H54 (cell line): Measurements from ENCODE around the gene ZNF71.
"Not testable (repeated sequence)": the region's sequence is repeated elsewhere in the genome, so short reads cannot be mapped to it uniquely, and the experiment has no call there.

ENCODE experiments used
- DNase-seq: peaks from one replicate; pipeline ENCODE4 v3.0.0; 2011; ENCODE audit warnings: low spot score, mixed read lengths; ENCODE audit not compliant: insufficient read length
- FAIRE-seq: peaks from 3 replicates; lab custom pipeline; 2011; peaks lifted over from hg19 to GRCh38; lab: Jason Lieb, UNC
- POLR2A ChIP-seq: IDR thresholded peaks from 2 replicates; pipeline ENCODE4 v1.6.1; 2011; ENCODE audit warnings: low read depth, mild to moderate bottlenecking, low read length

The ZNF71 gene

DNA sequence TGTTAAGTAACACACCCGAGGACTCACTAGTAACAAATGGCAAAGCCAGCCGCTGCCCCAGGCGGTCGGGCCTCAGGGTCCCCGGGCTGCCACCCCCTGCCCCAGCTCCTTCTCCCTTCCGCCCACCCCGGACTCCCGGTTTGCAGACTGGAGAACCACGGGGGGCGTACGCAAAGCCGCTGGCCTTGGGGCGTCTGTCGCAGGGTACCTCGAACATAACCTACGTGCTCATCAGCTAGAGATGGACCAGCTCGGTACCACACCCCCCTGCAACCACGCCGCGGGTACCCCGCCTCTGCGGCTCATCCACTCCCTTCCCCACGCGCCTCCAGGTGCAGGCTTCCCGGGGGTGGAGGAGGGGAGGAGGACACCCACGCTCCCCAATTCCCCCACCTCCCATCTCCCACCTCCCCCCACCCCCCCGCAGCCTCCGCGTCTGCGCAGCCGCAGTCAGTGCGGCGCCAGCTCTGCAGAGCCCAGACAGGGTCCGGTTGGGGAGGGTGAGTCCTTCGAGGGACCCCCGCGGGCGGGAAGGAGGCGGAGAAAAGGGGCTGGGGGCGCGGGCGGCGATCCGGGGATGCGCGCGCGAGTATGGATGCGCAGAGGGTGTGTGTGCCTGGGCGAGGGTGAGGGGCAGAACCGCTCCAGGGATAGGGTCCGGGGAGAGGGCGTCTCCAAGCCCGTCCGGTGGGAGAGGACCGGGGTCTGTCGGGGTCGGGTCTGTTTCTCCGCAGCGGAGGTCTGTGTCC is 47.8 kb downstream of the ZNF71 start, which contains the start of gene SMIM17:
Gene SMIM17, plus strand, starts transcription at position 449 of the 749 bp plus-strand sequence. CDS start 2,509 bp downstream, outside the sequence.
- DNase-seq (no peak), FAIRE-seq (no peak)
- TF ChIP-seq POLR2A: no peak

DNA sequence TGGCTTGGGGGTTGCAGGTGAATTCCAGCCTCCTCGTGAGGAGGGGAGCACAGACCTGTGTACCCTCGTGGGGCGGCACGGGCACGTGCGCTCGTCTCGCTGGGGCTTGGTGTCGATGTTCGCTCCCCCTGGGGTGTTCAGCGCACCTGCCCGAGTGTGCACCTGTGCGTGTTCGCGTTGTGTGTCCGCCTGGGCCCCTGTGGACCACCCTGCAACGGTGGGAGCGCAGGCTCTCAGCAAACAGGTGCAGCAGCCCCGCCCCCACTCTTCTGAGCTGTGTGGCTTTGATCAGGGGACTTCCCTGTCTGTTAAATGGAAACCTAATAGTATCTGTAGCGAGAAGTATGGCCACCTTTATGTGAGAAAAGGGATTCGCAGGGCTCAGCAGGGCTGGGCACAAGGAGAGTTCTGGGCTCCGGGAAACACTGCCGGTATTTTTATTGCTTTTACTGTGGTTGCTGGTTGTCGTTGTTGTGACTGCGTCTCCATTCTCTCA is 48.4 kb downstream of the ZNF71 start:
- no peak for TF ChIP-seq POLR2A
- DNase-seq (no peak), FAIRE-seq (no peak)

DNA sequence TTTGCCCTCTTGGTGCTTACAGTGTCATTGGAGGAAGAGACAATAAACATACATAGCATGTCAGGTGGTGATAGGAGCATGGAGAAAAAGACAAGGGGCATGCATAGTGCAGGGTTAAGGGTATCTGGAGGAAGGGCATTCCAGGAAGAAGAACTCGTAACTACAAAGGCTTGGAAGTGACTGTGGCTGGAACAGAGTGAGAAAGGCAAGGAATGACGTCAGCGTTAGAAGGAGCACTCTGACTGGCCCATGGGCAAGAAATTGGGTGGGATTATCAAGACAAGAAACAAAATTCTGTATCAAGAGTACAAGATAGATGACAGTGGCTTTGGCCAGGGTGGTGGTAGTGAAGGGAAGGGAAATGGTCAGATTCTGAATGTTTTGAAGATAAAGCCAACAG is 59.0 kb downstream of the ZNF71 start:
- FAIRE-seq: no peak
- no peak for TF ChIP-seq POLR2A
- no peak for DNase-seq

DNA sequence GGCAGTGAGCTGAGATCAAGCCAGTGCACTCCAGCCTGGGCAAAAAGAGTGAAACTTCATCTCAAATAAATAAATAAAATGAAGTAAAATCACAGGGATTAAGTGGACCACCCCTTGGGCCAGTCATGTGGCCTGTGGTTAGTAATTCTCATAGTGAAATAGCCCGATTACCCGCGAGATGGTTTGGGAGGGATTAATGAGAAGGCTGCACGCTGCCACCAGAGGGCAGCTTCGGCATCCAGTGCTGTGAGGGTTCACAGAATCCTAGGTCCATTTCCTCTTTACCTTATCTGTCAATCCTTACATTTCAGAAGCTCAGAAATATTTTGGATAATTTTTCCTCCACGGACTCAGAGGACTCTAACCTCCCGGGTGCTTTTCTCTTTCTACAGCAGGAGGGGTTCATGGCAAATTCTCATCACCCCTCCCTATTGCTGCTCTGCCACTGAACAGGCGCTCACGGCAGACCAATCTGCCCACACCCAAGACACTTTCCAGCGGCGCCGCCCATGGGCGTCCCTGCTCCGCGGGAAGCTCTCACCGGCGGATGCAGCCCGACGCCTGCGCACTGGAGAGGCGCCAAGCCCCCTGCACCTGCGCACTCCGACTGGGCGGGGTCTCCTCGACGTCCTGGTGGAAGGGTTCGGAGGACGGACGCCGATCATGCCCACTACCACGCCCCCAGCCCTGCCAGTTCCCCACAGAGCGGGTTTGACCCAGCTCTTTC is 65.4 kb downstream of the ZNF71 start:
- FAIRE-seq (no peak), DNase-seq (peak; percentile 46)
- TF ChIP-seq POLR2A: no peak

DNA sequence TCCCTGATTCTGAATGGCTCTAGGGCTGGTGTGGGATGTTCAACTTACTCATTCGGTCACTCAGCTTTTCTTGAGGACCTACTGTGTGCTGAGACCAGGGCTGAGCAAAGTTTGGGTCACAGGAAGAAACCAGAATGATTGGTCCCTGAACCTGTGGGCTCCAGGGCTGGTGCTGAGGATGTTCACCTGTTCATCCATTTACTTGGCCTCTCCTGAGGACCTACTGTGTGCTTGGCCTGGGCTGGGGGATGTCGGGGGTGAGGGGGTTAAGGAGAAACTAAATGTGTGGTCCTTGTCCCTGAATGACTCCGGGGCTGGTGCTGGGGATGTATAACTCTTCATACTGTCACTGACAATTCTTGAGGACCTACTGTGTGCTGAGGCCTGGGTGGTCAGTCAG is 66.1 kb downstream of the ZNF71 start:
- TF ChIP-seq POLR2A: no peak
- FAIRE-seq: no peak
- DNase-seq: no peak

DNA sequence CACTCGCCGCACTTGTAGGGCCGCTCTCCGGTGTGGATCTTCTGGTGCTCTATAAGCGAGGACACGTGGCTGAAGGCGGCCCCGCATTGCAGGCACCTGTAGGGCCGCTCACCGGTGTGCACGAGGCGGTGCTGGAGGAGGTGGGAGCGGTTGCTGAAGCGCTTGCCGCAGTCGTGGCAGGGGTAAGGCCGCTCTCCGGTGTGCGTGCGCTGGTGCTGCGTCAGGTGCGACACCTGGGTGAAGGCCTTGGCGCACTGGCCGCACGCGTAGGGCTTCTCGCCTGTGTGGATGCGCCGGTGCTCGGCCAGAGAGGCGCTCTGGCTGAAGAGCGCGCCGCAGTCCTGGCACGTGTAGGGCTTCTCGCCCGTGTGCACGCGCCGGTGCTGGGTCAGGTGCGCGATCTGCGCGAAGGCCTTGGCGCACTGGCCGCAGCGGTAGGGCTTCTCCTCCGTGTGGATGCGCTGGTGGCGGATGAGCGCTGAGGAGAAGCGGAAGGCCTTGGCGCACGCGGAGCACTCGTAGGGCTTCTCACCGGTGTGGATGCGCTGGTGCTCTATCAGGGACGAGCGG is 68.9 kb downstream of the ZNF71 start:
- no peak for TF ChIP-seq POLR2A
- no peak for FAIRE-seq
- DNase-seq: no peak

DNA sequence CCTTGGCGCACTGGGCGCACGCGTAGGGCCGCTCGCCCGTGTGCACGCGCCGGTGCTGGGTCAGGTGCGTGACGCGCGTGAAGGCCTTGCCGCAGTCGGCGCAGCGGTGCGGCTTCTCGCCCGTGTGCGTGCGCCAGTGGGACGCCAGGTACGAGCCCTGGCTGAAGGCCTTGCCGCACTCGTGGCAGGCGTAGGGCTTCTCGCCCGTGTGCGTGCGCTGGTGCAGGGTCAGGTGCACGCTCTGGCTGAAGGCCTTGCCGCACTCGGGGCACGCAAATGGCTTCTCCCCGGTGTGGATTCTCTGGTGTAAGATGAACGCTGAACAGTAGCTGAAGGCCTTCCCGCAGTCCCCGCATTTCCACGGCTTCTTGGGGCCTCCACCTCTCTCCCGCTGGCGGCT is 69.4 kb downstream of the ZNF71 start:
- DNase-seq (no peak), FAIRE-seq (no peak)
- no peak for TF ChIP-seq POLR2A

DNA sequence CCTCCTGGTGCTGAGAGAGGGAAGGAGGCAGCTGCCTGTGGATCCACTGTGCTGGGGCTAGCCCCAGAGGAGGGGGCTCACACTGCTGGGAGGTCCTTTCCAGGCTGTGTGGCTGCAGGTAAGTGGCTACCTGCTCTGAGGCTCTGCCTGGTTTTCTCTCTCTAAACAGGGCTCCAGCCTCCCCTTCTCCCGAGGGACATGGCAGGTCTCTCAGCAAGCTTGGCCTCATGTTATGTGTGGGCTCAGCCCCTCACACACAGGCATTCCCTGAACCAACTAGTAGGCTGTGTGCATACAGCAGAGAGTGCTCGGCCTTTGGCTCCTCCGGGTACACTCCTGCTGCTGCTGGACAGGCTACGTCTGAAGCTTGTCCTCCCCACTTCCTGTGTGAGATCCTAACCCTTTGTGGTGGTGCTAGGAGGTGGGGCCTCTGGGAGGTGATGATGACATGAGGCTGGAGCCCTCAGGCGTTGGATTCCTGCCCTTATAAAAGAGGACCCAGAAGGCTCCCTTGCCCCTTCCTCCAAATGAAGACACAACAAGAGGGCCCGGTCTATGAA is 72.3 kb downstream of the ZNF71 start:
- DNase-seq (no peak), FAIRE-seq (no peak)
- TF ChIP-seq POLR2A: no peak

DNA sequence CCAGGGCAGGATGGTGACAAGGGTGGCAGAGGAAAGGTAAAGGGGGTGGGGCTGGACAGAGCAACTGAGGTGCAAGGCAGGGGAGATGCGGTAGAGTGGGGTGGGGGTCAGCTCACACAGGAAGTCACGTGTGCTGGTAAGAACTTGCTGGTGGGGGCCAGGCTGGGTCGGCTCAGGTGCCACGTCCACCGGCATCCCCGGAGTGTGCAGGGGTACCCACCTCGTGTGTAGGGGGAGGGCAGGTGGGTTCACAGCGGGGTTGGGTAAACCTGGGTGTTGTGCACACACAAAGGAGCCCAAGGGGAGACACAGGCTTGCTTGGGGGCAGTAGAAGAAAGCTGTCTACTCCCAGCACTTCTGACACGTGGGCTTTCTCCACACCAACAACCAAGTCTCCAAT is 73.6 kb downstream of the ZNF71 start:
- no peak for DNase-seq

DNA sequence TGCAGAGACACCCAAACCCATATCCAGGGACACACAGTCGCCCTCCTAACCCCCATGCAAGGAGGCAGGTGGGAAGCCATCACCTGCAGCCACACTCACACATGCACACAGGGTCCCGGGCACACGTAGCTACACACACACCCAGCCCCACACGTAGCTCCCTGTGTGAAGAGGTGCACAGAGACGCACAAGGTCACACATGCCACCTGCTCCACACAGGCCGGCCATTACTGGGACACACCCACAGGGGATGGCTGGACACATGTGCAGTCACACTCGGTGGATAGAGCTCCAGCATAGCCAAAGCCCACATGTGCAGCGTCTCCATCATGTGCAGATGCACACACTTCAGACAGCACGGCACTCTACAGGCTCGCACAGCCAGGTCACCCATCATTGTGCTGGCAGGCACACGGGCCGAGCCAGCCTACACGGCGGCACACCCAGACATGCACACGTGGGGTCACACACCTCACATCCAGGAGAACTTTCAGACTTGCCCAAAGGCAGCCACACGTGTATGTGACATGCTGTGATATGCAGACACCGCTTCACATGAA is 75.4 kb downstream of the ZNF71 start:
- TF ChIP-seq POLR2A: no peak
- DNase-seq (no peak), FAIRE-seq (no peak)

More for the DNA sequence above, 73.6 kb downstream of the ZNF71 start:
- no peak for FAIRE-seq
- no peak for TF ChIP-seq POLR2A

DNA sequence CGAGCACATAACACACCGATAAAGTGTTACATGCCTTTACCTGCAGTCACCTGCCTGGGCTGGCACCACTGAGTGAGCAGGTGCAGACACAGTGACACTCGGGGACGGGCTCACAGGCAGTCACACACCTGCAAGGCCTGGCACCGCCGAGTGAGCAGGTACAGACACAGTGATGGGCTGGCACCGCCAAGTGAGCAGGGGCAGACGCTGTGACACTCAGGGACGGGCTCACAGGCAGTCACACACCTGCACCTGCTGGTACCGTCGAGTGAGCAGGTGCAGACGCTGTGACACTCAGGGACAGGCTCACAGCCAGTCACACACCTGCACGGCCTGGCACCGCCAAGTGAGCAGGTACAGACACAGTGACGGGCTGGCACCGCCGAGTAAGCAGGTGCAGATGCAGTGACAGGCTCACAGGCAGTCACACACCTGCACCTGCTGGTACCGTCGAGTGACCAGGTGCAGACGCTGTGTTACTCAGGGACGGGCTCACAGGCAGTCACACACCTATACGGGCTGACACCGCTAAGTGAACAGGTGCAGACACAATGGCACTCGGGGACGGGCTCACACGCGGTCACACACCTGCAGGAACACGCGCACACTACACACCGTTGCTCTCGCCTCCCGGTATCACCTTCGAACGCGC is 76.0 kb downstream of the ZNF71 start:
- FAIRE-seq (no peak), DNase-seq (no peak)
- no peak for TF ChIP-seq POLR2A

DNA sequence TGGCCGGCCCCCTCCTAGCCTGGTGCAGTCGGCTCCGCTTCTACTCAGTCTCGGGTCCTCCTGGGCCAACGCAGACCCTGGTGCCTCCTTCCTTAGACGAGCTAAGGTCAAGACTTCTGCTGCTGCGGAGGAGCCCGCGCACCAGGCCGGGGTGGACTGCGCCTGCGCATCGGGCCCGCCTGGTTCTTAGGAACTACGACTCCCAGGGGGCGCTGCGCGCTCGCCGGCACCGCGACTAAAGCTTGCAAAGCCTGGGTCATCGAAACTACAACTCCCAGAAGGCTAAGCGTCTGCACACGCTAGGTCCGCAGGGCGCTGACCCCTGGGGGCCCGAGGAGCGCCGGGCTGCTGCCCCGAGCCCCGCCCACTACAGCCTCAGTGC is 76.5 kb downstream of the ZNF71 start, which contains the start of gene ZNF835:
Gene ZNF835, minus strand, starts transcription at position 145 of the 382 bp plus-strand sequence. CDS start 6,559 bp downstream, outside the sequence.
- no peak for DNase-seq
- no peak for FAIRE-seq
- TF ChIP-seq POLR2A: no peak

DNA sequence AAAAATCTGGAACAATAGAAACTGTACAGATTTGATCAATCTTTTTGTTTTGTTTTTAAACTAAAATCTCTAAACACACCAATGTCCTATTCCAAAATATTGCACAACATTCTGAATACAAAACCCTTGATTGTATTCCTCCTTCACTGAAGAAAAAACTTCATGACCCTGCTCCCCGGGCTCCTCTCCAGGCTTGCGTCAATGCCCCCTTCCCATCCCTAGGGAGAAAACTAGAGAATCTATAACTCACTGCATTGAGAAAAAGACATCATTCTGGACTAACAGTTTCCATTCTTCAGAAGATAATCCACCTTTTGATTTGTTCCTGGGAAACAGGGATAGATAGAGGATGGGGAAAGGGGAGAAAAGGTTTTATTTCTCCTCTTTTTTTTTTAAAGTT is 77.5 kb downstream of the ZNF71 start:
- FAIRE-seq: not testable (repeated sequence)

More for the DNA sequence above, 77.5 kb downstream of the ZNF71 start:
- not testable (repeated sequence) for DNase-seq
